Coronary artery (tissue), 2 donors: ENCODE results near the gene CDH13.

Experiments
- DNase-seq: peaks from one replicate; pipeline ENCODE4 v3.0.0-alpha.2; 2017; ENCODE audit warnings: low spot score
- H3K27ac ChIP-seq, 2 donors: fragments of 200-600 bp; sonication (generic); one replicate each; pipeline ENCODE4 v1.5.1; 2016 to 2019
- H3K4me3 ChIP-seq: fragments of 200-600 bp; sonication (generic); 2 replicates; pipeline ENCODE4 v1.5.1; 2016; ENCODE audit warnings: mild to moderate bottlenecking, moderate library complexity
- CTCF ChIP-seq: fragments of 200-600 bp; sonication (generic); IDR thresholded peaks from one replicate; pipeline ENCODE4 v1.5.1; 2019; ENCODE audit warnings: antibody characterized with exemption

Gene CDH13

GRCh38 chr16:82650804-82651203 lies 24.0 kb downstream of the CDH13 start:
- TF ChIP-seq CTCF, result no peak

GRCh38 chr16:82651921-82652601 lies 25.3 kb downstream of the CDH13 start:
- no peak for DNase-seq
- TF ChIP-seq CTCF, result no peak
- H3K4me3 ChIP-seq, result no peak overlapping the region
- H3K27ac ChIP-seq, result no peak overlapping the region

More at GRCh38 chr16:82650804-82651203, 24.0 kb downstream of the CDH13 start:
- Histone ChIP-seq H3K4me3 (no peak overlapping the region), H3K27ac (no peak overlapping the region)
- no peak for DNase-seq

- no peak overlapping the region for H3K4me3 ChIP-seq
- TF ChIP-seq CTCF, result no peak
- no peak overlapping the region for H3K27ac ChIP-seq
- DNase-seq, result no peak
Measured at GRCh38 chr16:82652826-82653225, 26.1 kb downstream of the CDH13 start.

- peak overlapping the region in 1 of 2 donors; percentile 7 for H3K27ac ChIP-seq
- no peak overlapping the region for H3K4me3 ChIP-seq
- no peak for TF ChIP-seq CTCF
- DNase-seq, result no peak
Measured at GRCh38 chr16:82653550-82654511, 27.1 kb downstream of the CDH13 start.

GRCh38 chr16:82655072-82655714 lies 28.4 kb downstream of the CDH13 start:
- no peak overlapping the region for H3K4me3 ChIP-seq
- TF ChIP-seq CTCF, result no peak
- H3K27ac ChIP-seq, result no peak overlapping the region
- no peak for DNase-seq

GRCh38 chr16:82655720-82656490 lies 29.1 kb downstream of the CDH13 start:
- H3K4me3 ChIP-seq, result no peak overlapping the region
- TF ChIP-seq CTCF, result no peak
- no peak overlapping the region for H3K27ac ChIP-seq
- DNase-seq, result no peak
